Stimulated activated naive CD8-positive, alpha-beta T cell treated with anti-CD3 and anti-CD28 coated beads, Interleukin-15, Interleukin-2, amounts not matched to agents 100 ng/mL and 50 ng/mL, for 24 hours (primary cell): ENCODE results near the gene TGFBR2.

Experiments used
- H3K27ac Mint-ChIP-seq: one replicate; pipeline ENCODE4 v1.8.0; 2021; ENCODE audit warnings: mild to moderate bottlenecking, mixed read lengths
- H3K27me3 Mint-ChIP-seq: one replicate; pipeline ENCODE4 v1.8.0; 2021; ENCODE audit warnings: mixed read lengths
- H3K36me3 Mint-ChIP-seq: one replicate; pipeline ENCODE4 v1.8.0; 2021; ENCODE audit warnings: low read depth, mixed read lengths
- H3K4me1 Mint-ChIP-seq: one replicate; pipeline ENCODE4 v1.8.0; 2021; ENCODE audit warnings: low read depth, mixed read lengths
- H3K4me3 Mint-ChIP-seq: one replicate; pipeline ENCODE4 v1.8.0; 2021; ENCODE audit warnings: mild to moderate bottlenecking, mixed read lengths
- H3K9me3 Mint-ChIP-seq: one replicate; pipeline ENCODE4 v1.8.0; 2021; ENCODE audit warnings: mixed read lengths

Gene TGFBR2

GRCh38 chr3:30646181-30646876 is 39.9 kb downstream of the TGFBR2 start:
- Mint-ChIP-seq H3K27ac (peak overlapping the region; percentile 98), H3K9me3 (no peaks in the 10 kb centered on the region), H3K4me1 (peaks cover 100% of the 10 kb centered on the region), H3K27me3 (no peaks in the 10 kb centered on the region), H3K36me3 (peaks cover 83% of the 10 kb centered on the region), H3K4me3 (peak overlapping the region; percentile 72)

GRCh38 chr3:30646961-30647752 is 40.8 kb downstream of the TGFBR2 start:
- Mint-ChIP-seq H3K4me1 (peaks cover 100% of the 10 kb centered on the region), H3K27me3 (no peaks in the 10 kb centered on the region), H3K27ac (peak overlapping the region; percentile 98), H3K36me3 (peaks cover 85% of the 10 kb centered on the region), H3K9me3 (no peaks in the 10 kb centered on the region), H3K4me3 (peak overlapping the region; percentile 72)

- H3K27me3 Mint-ChIP-seq: no peaks in the 10 kb centered on the region
- peak overlapping the region; percentile 20 for H3K4me3 Mint-ChIP-seq
- H3K9me3 Mint-ChIP-seq: no peaks in the 10 kb centered on the region
- H3K4me1 Mint-ChIP-seq: peaks cover 100% of the 10 kb centered on the region
- peaks cover 92% of the 10 kb centered on the region for H3K36me3 Mint-ChIP-seq
- H3K27ac Mint-ChIP-seq: peak overlapping the region; percentile 83
Measured at GRCh38 chr3:30648670-30649357, 42.4 kb downstream of the TGFBR2 start.

- Mint-ChIP-seq H3K4me3 (no peak overlapping the region), H3K4me1 (peaks cover 100% of the 10 kb centered on the region), H3K9me3 (no peaks in the 10 kb centered on the region), H3K27ac (peak overlapping the region; percentile 89), H3K27me3 (no peaks in the 10 kb centered on the region), H3K36me3 (peaks cover 97% of the 10 kb centered on the region)
Measured at GRCh38 chr3:30649572-30650318, 43.3 kb downstream of the TGFBR2 start.

- Mint-ChIP-seq H3K4me1 (peaks cover 100% of the 10 kb centered on the region), H3K36me3 (peaks cover 97% of the 10 kb centered on the region), H3K27me3 (no peaks in the 10 kb centered on the region), H3K9me3 (no peaks in the 10 kb centered on the region), H3K4me3 (no peak overlapping the region), H3K27ac (peak overlapping the region; percentile 89)
Measured at GRCh38 chr3:30650348-30650995, 44.1 kb downstream of the TGFBR2 start.

GRCh38 chr3:30654269-30654668 is 47.9 kb downstream of the TGFBR2 start:
- no peaks in the 10 kb centered on the region for H3K27me3 Mint-ChIP-seq
- H3K27ac Mint-ChIP-seq: peak overlapping the region; percentile 94
- no peaks in the 10 kb centered on the region for H3K9me3 Mint-ChIP-seq
- H3K36me3 Mint-ChIP-seq: peaks cover 87% of the 10 kb centered on the region
- H3K4me1 Mint-ChIP-seq: peaks cover 100% of the 10 kb centered on the region
- peak overlapping the region; percentile 68 for H3K4me3 Mint-ChIP-seq

- Mint-ChIP-seq H3K27ac (peak overlapping the region; percentile 94), H3K4me1 (peaks cover 100% of the 10 kb centered on the region), H3K36me3 (peaks cover 83% of the 10 kb centered on the region), H3K9me3 (no peaks in the 10 kb centered on the region), H3K4me3 (peak overlapping the region; percentile 68), H3K27me3 (no peaks in the 10 kb centered on the region)
Measured at GRCh38 chr3:30655187-30655812, 48.9 kb downstream of the TGFBR2 start.

GRCh38 chr3:30656624-30657141 is 50.3 kb downstream of the TGFBR2 start:
- Mint-ChIP-seq H3K36me3 (peaks cover 83% of the 10 kb centered on the region), H3K4me1 (peaks cover 100% of the 10 kb centered on the region), H3K9me3 (no peaks in the 10 kb centered on the region), H3K27me3 (no peaks in the 10 kb centered on the region), H3K27ac (peak overlapping the region; percentile 94), H3K4me3 (peak overlapping the region; percentile 57)

GRCh38 chr3:30657914-30658313 is 51.5 kb downstream of the TGFBR2 start:
- Mint-ChIP-seq H3K27ac (peak overlapping the region; percentile 94), H3K4me3 (peak overlapping the region; percentile 78), H3K4me1 (peaks cover 100% of the 10 kb centered on the region)

GRCh38 chr3:30658328-30659052 is 52.1 kb downstream of the TGFBR2 start:
- Mint-ChIP-seq H3K9me3 (no peaks in the 10 kb centered on the region), H3K27ac (peak overlapping the region; percentile 94), H3K4me1 (peaks cover 100% of the 10 kb centered on the region), H3K36me3 (peaks cover 85% of the 10 kb centered on the region), H3K4me3 (peak overlapping the region; percentile 78), H3K27me3 (no peaks in the 10 kb centered on the region)

More at GRCh38 chr3:30657914-30658313, 51.5 kb downstream of the TGFBR2 start:
- no peaks in the 10 kb centered on the region for H3K27me3 Mint-ChIP-seq
- H3K36me3 Mint-ChIP-seq: peaks cover 83% of the 10 kb centered on the region
- no peaks in the 10 kb centered on the region for H3K9me3 Mint-ChIP-seq

GRCh38 chr3:30659270-30660130 is 53.1 kb downstream of the TGFBR2 start:
- peaks cover 100% of the 10 kb centered on the region for H3K4me1 Mint-ChIP-seq
- no peaks in the 10 kb centered on the region for H3K27me3 Mint-ChIP-seq
- H3K27ac Mint-ChIP-seq: peak overlapping the region; percentile 94
- H3K36me3 Mint-ChIP-seq: peaks cover 82% of the 10 kb centered on the region
- no peaks in the 10 kb centered on the region for H3K9me3 Mint-ChIP-seq
- H3K4me3 Mint-ChIP-seq: peak overlapping the region; percentile 78

GRCh38 chr3:30660136-30660535 is 53.7 kb downstream of the TGFBR2 start:
- Mint-ChIP-seq H3K4me1 (peaks cover 100% of the 10 kb centered on the region), H3K36me3 (peaks cover 82% of the 10 kb centered on the region), H3K27me3 (no peaks in the 10 kb centered on the region), H3K4me3 (peak overlapping the region; percentile 48), H3K27ac (peak overlapping the region; percentile 88), H3K9me3 (no peaks in the 10 kb centered on the region)
